Measurements from ENCODE around the gene CFTR. TPM values are rescaled to one million over a fixed set of nuclear protein-coding genes. Genes with fewer than 3 reads are reported as not detected.

Gene CFTR
- total RNA-seq, 1 experiment from 2014 or later, result not detected

DNA sequence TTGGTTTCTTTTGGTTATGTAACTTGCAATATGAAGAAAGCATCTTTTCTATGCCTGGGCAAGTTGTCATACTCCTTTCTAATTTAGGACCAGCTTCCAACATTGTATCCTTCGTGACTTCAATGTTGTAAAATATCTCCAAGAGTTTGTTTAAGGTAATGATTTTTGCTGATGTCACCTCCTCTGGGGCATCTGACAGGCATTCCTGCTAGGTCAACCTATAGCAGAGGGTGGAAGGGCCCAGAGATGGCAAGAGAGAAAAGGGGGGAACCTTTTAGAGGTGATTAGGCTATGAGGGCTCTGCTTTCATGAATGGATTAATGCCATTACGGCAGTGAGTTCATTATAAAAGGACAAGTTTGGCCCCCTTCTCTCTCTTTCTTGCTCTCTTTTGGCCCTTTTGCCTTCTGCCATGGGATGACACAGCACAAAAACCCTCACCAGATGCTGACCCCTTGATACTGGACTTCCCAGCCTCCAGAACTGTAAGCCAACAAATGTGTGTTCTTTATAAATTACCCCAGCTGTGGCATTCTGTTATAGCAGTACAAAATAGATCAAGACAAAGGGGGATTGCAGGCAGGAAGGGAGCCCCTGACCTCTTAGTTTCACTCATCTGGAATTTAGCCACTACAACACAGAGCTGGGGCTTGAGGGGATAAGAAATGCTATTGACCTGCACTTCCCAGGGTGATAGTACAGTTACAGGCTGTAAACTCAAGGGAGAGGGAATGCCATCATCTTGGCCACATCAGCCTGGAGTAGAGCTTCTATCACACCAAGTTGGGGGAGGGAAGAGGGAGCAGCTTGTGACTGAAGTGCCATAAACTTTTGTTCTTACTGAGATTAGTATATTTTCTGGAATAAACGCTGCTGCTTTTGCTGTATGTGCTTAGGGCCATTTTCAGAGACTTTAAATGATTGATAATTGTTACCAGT lies 195.9 kb downstream of the CFTR start:
- ChIA-PET RAD21 (ENCODE audit: low non-redundant PET in 1 of 2, low total read pairs in 2 of 2, uncharacterized antibody in 2 of 2, unreplicated experiment in 2 of 2) (interaction anchor here in 1 of 2 experiments (1.1 kb wide), 1 partner anchor 277 kb away, joined by 3 read pairs; no protein-coding TSS in a partner anchor), CTCF (interaction anchor here (0.9 to 2.0 kb wide), 2 partner anchors 217 to 478 kb away, joined by 3 to 4 read pairs; no protein-coding TSS in a partner anchor), POLR2A (no interaction called here)
- no TSS peak for BruUV-seq (replicated peaks)
- Histone ChIP-seq H3K4me1 (ENCODE audit: control insufficient read depth in 1 of 2, insufficient read depth in 2 of 2, low read length in 2 of 2) (no peaks in the 10 kb centered on the region), H3K4me2 (ENCODE audit: low read length) (no peak overlapping the region), H4K20me1 (ENCODE audit: insufficient read depth) (no peaks in the 10 kb centered on the region), H3K9ac (ENCODE audit: low read length) (no peak overlapping the region), H2AFZ (ENCODE audit: low read depth, low read length, poor library complexity, severe bottlenecking) (no peak overlapping the region), H3K9me3 (ENCODE audit: control insufficient read depth in 1 of 2, insufficient read depth in 1 of 2, low read depth in 1 of 2, low read length in 2 of 2) (no peaks in the 10 kb centered on the region), H3K79me2 (ENCODE audit: insufficient read depth, low read length) (no peaks in the 10 kb centered on the region), H3K27me3 (ENCODE audit: insufficient read depth, low read length) (no peaks in the 10 kb centered on the region), H3K9me2 (ENCODE audit: insufficient read depth) (no peaks in the 10 kb centered on the region), H3K4me3 (replicated peaks in 1 of 2; ENCODE audit: low read depth in 1 of 2, low read length in 2 of 2) (no peak overlapping the region), H3K27ac (ENCODE audit: low read depth, low read length) (no peak overlapping the region), H3K36me3 (ENCODE audit: control insufficient read depth in 1 of 2, insufficient read depth in 2 of 2, low read length in 2 of 2) (no peaks in the 10 kb centered on the region)
- ATAC-seq, result no peak
- intact Hi-C loops (cut with micrococcal nuclease), result loop anchor here (2.0 kb wide), 1 partner anchor 217 kb away; no protein-coding TSS in a partner anchor
- TF ChIP-seq CBX3 (IDR thresholded peaks at IDR 0.05; ENCODE audit: low read depth), result no peak
- TF ChIP-seq, protein P1, sequence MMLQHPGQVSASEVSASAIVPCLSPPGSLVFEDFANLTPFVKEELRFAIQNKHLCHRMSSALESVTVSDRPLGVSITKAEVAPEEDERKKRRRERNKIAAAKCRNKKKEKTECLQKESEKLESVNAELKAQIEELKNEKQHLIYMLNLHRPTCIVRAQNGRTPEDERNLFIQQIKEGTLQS (IDR thresholded peaks at IDR 0.05), result no peak
- TF ChIP-seq YY1 (IDR thresholded peaks at IDR 0.05; ENCODE audit: extremely low read depth, insufficient replicate concordance, low read depth, low read length), result no peak
- TF ChIP-seq SRF (IDR thresholded peaks at IDR 0.05; ENCODE audit: low read depth), result no peak
- no peak for TF ChIP-seq ZFX (IDR thresholded peaks at IDR 0.05)
- no peak for TF ChIP-seq TCF7L2 (IDR thresholded peaks at IDR 0.05; ENCODE audit: borderline replicate concordance, extremely low read depth, insufficient read depth, insufficient read length)
- no peak for TF ChIP-seq JUND (IDR thresholded peaks at IDR 0.05)
- no peak for TF ChIP-seq SIN3A (IDR thresholded peaks at IDR 0.05; ENCODE audit: low read depth)
- TF ChIP-seq POLR2A (IDR thresholded peaks at IDR 0.05; ENCODE audit: borderline replicate concordance, extremely low read depth, insufficient read depth, insufficient read length), result no peak
- no peak for TF ChIP-seq EZH2 (IDR thresholded peaks at IDR 0.05)
- no peak for TF ChIP-seq SP1 (IDR thresholded peaks at IDR 0.05; ENCODE audit: low read depth)
- no peak for TF ChIP-seq RAD21 (IDR thresholded peaks at IDR 0.05; ENCODE audit: low read depth)
- no peak for TF ChIP-seq CEBPB (IDR thresholded peaks at IDR 0.05; ENCODE audit: low read depth)
- TF ChIP-seq POLR2AphosphoS5 (IDR thresholded peaks at IDR 0.05; ENCODE audit: low read depth, low read length), result no peak
- TF ChIP-seq EGR1 (IDR thresholded peaks at IDR 0.05; ENCODE audit: low read depth), result no peak
- no peak for TF ChIP-seq ELF1 (IDR thresholded peaks at IDR 0.05; ENCODE audit: borderline replicate concordance, low read depth)
- no peak for TF ChIP-seq EZH2phosphoT487 (IDR thresholded peaks at IDR 0.05; ENCODE audit: borderline replicate concordance)
- no peak for DNase-seq (ENCODE audit: low read depth, low spot score)
